Stimulated activated CD4-positive, alpha-beta T cell treated with anti-CD3 and anti-CD28 coated beads, TNF-alpha, amount 100 ng/mL, for 48 hours (primary cell): Measurements from ENCODE around the gene SCARF2.
"Not testable (repeated sequence)": the region's sequence is repeated elsewhere in the genome, so short reads cannot be mapped to it uniquely, and the experiment has no call there.

ENCODE experiments used
- DNase-seq, 3 donors: peaks; one replicate each; pipeline ENCODE4 v3.0.0-alpha.2; 2020; ENCODE audit warnings: low read depth in 3 of 3

The SCARF2 gene

DNA sequence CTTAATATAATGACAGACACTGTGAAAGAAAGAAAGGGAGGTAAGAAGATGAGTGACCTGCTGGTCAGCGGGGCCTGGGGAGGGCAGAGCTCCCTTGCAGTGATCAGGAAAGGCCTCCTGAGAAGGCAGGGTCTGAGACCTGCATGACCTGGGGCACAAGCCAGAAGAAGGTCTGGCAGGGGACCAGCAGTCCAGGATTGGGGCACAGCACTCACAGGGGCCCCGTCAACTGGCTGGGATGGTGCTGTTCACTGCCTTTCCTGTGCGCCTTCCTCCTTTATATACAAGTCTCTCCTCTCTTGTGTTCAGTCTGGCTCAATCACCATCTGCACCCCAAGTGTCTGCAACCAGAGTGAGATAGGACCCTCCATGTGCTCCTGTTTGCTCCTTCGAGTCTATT, 22.2 kb upstream of the SCARF2 start:
- DNase-seq = no peak

DNA sequence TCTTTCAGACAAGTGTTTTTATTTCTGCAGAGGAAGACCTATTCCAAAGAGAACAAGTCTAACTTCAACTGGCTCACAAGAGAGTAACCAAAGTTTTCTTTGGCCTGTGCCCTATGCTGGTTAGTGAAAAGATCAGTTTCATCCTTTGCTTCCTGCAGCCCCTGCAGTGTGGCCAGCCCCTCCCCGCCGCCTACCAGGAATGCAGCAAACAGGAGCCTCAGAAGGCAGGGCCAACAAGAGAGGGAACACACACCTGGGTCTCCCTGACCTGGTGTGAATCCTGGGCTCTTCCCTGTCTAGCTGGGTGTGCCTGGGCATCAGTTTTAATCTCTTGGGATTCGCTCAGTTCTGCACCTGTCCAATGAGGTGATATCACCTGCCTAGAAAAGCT, 21.5 kb upstream of the SCARF2 start:
- DNase-seq = no peak

DNA sequence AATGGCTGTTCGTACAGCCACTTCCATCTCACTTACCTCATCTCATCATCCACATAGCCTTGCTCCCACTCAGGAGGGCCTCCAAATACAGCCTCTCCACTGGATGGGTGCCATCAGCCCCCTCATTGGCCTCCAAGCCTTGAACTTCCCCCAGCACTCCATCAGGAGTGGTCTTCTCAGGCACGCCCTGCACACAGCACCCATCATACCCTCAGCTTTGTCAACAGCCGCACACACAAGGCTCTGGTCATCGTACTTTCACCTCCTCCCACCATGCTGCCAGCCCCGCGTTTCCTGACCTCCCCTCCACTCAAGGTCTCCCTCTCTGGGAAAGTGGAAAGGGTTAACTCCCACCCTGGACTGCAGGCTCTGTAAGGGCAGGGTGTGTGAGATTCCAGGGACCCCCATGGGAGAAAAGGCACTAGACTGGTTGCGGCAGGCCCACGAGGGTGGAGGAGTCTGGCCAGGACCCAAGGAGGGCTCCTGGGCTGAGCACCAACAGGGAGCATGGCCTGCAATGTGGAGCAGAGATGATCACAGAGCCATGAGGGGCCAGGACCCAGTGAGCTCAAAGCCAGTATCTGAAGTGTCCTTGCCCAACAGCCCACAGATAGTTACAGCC, 21.0 kb upstream of the SCARF2 start:
- DNase-seq = no peak

DNA sequence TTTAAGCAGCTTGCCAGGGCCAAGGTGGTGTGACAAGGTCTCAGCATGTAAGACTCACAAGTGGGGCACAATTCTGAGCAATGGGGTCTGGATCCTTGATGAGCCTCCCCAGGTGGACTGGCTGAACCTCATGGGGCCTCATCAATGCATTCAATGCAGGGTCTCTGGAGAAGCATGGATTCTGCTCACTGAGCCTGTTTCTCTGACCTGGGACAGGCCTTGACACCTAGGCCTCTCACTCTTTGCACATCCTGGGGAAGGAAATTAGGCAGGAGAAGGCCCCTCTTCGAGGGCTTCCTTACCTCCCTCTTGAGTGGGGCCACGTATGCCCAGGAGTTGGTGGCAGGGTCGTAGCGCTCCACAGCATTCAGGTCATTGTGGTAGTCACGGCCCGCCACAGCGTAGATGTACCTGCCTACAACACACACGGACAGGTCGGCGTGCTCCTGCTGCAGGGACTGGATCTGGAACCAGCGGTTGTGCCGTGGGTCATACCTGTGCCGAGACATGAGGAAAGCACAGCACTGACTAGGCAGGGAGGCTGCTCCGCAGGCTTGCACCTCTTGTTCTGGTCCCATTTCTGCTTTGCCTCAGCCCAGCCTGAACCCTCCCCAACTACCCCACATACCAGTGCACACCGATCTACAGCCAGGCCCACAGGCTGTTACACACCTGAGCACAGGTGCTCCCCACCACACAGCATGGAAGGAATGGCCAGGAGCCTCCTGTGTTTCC, 20.0 kb upstream of the SCARF2 start:
- DNase-seq = no peak

DNA sequence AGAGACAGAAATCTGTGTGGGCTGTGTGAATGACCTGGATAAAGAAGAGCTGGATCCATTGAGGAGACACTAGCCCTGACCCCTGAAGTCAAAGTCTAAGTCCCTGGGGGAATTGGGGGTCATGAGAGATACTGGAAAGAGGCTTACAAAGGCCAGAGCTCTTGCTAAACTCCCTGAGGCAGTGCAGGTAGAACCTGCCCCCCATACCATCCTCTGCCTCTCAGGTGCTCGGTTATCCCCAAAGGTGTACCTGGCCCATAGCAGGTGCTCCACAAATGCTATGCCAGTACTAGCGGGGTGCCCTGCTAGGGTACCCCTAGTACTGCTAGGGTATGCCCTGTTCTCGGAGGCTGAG, 19.1 kb upstream of the SCARF2 start:
- DNase-seq = no peak

DNA sequence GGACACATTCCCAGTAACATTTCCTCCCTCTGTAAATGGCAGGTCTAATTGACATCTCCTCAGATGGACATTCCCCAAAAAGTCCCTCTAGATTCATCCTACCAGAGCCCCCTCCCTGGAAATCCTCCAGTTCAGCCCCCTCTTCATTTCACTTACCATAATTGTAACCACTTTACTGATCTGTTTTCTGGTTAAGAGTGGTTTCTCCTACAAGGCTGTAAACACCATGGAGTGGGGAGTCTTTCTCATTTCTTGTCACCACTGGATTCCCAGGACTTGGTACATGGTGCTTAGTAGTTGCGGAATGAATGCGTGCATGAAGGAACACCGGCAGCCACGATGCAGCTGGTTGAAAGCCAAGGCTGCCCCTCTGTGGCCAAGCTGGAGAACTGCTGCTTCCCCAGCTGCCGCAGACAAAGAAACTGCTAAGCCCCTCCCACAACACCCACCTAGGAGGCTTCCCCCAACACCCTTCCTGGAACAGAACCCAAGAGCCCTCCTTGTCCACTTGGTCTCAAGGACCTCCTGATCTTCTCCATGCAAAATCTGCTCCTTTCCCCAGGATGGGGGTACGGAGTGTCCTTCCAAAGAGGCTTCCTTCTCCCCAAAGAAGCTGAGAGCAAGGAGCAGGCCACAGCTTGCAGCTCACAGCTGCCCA, 18.6 kb upstream of the SCARF2 start:
- peak; percentile 52 to 74 (median 62) for DNase-seq

DNA sequence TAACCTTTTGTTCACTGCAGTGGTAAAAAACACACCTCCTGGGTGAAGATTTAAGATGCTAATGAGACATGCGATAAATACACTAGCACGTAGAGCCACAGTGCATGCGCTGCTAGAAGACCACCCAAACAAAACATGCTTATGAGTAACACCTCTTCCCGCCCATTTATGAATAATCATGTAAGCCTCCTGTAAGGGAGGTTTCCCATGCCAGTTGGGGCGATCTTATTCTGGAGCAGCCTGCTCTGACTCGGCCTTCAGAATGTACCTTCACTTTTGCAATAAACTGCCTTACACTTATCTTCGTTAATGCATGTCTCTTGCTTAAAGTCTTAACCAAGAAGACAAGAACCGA, 18.1 kb upstream of the SCARF2 start:
- no peak for DNase-seq

DNA sequence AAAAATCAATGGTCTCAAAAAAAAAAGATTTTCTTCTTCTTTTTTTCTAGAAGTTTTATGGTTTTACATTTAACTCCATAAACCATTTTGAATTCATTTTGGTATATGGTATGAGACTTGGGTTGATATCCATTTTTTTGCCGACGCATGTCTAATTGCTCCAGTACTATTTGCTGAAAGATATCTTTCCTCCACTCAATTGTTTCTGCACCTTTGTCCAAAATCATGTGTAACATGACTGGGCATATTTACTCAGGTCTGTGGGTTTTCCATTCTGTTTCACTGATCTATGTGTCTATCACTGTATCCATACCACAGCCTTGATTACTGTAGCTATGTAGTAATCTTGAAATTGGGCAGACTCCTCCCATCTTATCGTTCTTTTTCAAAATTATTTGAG, 15.6 kb upstream of the SCARF2 start:
- DNase-seq = no peak

DNA sequence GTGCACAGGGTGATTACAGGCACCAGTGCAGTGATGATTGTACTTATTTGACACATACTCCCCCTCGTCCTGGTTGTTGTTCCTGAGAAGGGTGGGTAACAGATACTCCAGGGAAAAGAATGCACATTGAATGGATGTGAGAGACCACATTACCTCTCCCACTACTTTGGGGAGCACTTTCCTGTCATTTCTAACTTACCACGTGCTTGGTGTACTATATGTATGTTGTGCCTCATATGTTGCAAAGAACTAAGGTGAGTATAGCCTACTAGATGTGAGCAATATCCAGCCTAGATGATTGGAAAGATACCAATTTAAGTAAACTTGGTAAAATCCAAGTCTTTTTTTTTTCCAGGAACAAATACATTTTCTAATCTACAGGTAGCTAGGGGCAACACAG, 14.3 kb upstream of the SCARF2 start:
- no peak for DNase-seq

DNA sequence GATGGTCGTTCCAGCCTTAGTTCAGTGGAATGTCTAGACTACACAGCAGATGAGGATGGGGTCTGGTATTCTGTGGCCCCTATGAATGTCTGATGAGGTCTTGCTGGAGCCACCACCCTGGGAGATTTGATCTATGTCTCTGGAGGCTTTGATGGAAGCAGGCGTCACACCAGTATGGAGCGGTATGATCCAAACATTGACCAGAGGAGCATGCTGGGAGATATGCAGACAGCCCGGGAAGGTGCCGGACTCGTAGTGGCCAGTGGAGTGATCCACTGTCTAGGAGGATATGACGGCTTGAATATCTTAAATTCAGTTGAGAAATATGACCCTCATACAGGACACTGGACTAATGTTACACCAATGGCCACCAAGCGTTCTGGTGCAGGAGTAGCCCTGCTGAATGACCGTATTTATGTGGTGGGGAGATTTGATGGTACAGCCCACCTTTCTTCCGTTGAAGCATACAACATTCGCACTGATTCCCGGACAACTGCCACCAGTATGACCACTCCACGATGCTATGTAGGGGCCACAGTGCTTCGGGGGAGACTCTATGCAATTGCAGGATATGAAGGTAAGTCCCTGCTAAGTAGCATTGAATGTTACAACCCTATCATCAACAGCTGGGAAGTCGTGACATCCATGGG, 13.6 kb upstream of the SCARF2 start:
- DNase-seq = not testable (repeated sequence)

DNA sequence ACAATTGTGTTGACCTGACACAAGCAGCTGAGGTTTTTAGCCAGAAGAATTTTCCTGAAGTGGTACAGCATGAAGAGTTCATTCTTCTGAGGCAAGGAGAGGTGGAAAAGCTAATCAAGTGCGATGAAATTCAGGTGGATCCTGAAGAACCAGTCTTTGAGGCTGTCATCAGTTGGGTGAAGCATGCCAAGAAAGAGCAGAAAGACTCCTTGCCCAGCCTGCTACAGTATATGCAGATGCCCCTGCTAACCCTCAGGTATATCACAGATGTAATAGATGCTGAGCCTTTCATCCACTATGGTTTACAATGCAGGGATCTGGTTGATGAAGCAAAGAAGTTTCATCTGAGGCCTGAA, 12.9 kb upstream of the SCARF2 start:
- no peak for DNase-seq

DNA sequence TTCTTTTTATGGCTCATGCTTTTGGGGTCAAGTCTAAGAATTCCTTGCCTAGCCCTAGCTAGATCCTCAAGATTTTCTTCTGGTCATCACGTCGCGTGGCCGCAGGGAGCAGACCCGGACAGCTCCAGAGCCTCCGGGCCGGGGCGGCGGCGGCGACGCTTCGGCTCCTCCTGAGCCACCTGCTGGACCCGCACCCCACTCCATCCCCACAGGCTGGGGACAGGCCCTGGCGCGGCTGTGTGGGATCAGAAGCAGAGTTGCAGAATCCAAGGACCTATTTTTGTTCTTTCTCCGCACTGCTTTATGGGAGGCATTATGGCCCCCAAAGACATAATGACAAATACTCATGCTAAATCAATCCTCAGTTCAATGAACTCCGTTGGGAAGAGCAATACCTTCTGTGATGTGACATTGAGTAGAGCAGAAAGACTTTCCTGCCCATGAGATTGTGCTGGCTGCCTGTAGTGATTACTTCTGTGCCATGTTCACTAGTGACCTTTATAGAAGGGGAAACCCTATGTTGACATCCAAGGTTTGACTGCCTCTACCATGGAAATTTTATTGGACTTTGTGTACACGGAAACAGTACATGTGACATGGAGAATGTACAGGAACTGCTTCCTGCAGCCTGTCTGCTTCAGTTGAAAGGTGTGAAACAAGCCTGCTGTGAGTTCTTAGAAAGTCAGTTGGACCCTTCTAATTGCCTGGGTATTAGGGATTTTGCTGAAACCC, 12.4 kb upstream of the SCARF2 start:
- DNase-seq = no peak

DNA sequence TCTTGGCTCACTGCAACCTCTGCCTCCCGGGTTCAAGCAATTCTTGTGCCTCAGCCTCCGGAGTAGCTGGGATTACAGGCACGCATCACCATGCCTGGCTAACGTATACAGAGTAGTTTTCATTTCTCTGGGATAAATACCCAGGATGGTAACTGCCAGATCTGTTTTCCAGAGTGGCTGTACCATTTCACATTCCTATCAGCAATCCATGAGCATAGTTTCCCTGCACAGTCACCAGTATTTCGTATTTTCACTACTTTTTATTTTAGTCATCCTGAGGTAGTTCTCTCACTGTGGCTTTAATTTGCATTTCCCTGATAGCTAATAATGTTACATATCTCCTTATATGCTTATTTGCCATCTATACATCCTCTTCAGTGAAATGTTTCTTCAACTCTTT, 11.0 kb upstream of the SCARF2 start:
- DNase-seq = no peak

DNA sequence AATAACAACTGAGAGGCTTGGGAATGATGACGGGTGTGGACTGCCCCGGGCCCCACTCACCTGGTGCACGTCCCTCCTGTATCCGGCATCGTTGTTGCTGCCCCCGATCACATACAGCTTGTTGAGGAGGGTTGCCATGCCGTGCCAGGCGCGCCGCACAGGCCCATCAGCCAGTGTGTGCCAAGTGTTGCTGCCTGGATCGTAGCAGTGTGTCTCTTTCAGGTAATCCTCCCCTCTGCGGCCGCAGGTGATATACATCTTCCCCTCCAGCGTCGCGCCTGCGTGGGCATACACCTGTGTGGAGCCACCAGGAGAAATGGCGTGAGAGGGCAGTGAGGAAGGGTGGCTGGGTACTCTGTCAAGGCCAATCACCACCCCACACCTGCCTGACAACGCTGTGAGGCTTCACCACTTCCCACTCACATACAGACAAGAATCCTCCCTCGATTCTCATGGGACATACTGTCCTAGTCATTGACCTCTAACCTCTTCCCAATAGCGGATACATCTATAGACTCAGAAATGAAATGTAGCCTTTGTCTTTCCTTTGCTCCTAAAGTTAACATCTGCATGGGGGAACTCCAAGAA, 8.9 kb upstream of the SCARF2 start:
- DNase-seq = no peak

DNA sequence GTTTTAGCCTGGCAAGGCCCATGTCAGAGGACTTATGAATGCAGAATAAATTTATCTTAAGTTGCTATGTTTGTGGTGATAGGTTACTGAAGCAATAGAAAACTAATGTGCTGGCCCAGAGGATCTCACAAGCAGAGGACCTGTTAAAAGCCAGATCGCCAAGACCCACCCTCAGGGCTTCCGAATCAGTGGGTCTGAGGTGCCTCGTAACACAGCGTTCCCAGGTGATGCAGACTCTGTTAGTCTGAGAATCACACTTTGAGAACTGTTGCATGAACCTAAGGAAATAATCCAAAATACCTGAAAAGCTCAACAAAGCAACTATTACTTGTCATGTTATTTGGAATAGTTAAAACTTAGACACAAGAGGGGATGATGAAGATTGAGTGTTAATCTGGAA, 6.7 kb upstream of the SCARF2 start:
- no peak for DNase-seq

DNA sequence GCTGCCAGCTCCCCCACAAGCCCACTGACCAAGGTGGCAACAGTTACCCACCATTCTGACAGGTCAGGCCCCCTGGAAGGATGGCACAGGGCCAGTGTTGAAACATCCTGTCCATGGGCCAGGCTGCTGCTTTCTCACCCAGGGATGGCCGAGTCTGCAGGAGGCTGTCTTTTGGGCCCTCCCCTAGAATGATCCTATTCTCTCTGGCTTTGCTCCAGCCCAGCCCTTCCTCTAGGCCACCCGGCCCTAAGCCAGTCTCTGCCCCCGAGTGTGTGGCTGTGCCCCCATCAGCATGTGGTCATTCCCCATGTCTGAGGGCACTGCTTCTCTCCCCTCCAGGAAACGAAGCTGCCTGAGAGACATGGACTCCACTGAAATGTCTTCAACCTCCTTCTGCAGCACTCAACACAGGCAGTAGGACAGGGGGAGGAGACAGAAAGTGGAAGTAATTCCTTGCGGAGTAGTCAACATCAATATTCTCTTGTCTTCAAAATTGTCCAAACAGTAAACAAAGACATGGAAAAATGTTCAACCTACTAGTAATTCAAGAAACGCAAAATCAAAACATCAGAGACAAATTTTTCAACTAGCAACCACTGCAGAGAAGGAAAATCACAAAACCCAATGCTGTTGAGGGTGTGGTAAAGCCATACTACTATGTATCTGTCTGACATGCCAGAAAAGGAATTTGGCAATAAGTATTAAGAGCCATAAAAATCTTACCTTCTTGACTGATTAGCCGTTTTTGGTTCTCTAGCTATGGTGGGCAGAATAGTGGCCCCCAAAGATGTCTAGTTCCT, 5.1 kb upstream of the SCARF2 start:
- DNase-seq = no peak

DNA sequence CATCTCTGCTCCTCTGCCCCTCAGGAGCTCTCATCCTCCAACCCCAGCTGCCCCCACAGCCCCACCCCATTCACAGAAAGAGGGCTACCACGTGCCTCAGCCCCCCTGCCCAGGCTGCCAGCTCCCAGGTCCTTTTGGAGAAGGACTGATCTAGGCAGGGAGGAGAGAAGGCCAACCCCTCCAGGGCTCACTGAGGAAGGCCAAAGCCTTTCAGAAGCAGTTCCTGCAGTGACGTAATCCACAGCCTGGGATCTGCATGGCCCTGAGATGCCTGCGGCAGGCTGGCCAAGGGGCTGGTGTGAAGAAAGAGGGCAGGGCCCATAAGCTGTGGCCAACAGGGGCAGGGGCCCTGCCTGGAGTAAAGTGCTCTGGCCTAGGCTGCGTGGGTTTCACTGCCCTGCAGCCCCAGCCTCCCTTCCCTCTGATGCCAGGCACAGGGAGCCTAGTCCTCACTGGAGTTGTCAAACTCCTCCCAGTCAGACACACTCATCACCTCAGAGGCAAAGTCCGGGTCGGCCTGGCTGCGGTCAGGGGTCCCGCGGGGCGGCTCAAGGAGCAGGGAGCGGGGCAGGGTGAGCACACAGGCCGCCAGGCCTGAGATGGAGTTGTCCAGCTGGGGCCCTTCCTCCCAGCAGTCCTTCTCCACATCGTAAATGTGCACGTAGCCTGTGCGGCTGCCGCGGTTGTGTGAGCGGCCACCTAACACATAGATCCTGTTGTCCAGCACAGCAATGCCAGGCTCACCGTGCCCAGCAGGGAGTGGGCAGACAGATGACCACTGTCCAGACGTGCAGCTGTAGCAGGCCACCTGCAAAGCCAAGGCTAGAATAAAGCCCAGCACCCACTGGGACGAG, 4.2 kb upstream of the SCARF2 start:
- DNase-seq = no peak

DNA sequence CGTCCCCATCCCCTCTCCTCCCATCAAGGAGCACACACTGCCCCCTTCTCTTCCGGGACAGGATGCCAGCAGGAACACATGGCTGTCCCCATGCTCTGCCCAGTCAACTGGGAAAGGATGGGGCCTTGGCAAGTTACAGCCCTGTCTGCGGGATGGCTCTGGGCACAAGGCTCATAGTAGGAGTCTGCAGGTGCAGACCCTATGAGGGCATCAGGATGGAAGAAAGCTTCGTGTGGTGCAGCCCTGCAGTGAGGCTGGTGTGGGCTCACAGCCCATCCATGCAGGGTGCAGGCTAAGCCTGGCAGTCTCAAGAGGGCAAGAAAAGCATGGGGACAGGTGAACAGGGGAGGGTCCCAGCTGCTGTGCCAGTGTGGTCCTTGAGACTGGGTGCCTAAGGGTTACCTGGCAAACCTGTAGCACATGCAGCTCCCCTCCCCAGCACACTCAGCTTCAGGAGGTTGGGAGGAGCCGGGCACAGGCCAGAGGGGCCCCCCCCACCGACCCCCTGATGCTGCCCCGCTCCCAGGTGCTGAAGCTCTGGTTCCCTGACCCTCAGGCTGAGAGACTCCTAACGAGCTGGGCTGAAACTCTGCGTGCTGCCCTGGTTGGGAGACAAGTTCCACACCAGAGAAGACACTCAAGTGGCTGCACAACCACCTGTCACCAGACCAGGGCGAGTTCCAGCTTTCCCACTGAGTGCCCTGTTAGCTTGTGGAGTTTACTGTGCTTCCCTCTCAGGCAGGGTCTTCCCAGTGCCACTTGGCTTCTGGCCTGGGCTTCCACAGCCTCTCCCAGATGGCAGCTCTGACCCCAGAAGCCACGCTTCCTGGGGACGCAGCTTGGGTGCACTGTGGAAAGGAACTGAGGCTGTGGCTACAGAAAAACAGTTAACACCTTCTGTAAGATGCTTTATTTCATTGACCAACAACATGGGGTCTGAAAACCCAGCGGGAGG, 3.3 kb upstream of the SCARF2 start:
- DNase-seq = no peak

DNA sequence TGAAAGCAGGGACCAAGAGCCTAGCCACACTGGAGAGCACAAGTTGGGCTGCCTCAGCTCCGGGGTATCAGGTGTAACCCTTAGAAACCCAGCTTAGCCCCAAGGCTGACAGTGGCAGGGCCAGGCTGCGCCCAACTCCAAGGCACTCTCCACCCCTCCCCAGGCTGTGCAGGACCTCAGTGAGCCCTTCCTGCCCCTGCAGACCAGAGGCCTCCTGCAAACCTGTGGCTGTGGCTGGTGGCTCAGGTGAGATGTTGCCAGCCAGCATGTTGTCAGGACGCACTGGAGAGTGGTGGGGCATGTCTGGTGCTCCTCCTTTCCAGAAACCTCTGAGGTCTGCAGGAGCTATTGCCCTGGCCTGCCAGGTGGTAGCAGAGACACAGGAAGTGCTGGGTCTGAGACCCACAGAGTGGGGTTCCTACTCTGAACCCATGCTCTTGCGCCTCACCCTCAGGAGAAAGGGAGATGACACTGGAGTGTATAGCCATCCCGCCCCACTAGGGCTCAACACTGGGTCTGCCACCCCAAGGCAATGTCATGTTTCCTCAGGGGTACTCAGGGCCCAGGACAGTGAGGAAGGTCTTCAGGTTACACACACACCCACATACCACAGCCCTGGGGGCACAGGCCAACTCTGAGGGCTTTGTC, 2.4 kb upstream of the SCARF2 start:
- DNase-seq = no peak
